Upper lobe of left lung (tissue), 4 donors: ENCODE results near the gene LYPD5.

Experiments used
- POLR2A ChIP-seq, 4 donors: fragments of 450-650 bp; IDR thresholded peaks; one replicate each; pipeline ENCODE4 v1.5.1; 2016 to 2017; ENCODE audit warnings: antibody characterized with exemption in 4 of 4, mild to moderate bottlenecking in 2 of 4
- TF ChIP-seq, protein P1 (sequence below), 6 experiments: fragments of 450-650 bp in 4 of 6; fragments of 200-600 bp in 2 of 6; sonication (generic) in 2 of 6; IDR thresholded peaks; one replicate each; pipeline ENCODE4 v1.5.1; 2016 to 2019; ENCODE audit warnings: antibody characterized with exemption in 6 of 6

DNA sequence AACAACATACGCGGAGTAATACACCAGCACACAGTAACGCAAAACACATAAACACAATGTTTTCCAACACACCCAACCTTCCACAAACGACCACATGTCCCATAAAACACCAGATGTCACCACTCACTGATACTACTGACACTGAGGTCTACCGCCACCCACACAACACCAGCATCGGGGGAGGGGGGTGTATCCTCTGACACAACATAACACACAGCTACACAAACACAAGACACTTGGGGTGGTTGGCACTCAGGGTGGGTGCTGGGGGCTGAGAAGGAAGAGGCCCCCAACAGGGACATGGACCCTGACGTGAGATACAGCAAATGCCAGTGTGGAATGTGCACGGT, 20.0 kb downstream of the LYPD5 start:
- TF ChIP-seq POLR2A (IDR thresholded peaks at IDR 0.05) = no peak
- TF ChIP-seq, protein P1, sequence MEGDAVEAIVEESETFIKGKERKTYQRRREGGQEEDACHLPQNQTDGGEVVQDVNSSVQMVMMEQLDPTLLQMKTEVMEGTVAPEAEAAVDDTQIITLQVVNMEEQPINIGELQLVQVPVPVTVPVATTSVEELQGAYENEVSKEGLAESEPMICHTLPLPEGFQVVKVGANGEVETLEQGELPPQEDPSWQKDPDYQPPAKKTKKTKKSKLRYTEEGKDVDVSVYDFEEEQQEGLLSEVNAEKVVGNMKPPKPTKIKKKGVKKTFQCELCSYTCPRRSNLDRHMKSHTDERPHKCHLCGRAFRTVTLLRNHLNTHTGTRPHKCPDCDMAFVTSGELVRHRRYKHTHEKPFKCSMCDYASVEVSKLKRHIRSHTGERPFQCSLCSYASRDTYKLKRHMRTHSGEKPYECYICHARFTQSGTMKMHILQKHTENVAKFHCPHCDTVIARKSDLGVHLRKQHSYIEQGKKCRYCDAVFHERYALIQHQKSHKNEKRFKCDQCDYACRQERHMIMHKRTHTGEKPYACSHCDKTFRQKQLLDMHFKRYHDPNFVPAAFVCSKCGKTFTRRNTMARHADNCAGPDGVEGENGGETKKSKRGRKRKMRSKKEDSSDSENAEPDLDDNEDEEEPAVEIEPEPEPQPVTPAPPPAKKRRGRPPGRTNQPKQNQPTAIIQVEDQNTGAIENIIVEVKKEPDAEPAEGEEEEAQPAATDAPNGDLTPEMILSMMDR (IDR thresholded peaks at IDR 0.05) = no peak
